ENCODE measurements around the gene USB1.

Gene USB1, protein sequence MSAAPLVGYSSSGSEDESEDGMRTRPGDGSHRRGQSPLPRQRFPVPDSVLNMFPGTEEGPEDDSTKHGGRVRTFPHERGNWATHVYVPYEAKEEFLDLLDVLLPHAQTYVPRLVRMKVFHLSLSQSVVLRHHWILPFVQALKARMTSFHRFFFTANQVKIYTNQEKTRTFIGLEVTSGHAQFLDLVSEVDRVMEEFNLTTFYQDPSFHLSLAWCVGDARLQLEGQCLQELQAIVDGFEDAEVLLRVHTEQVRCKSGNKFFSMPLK

DNA sequence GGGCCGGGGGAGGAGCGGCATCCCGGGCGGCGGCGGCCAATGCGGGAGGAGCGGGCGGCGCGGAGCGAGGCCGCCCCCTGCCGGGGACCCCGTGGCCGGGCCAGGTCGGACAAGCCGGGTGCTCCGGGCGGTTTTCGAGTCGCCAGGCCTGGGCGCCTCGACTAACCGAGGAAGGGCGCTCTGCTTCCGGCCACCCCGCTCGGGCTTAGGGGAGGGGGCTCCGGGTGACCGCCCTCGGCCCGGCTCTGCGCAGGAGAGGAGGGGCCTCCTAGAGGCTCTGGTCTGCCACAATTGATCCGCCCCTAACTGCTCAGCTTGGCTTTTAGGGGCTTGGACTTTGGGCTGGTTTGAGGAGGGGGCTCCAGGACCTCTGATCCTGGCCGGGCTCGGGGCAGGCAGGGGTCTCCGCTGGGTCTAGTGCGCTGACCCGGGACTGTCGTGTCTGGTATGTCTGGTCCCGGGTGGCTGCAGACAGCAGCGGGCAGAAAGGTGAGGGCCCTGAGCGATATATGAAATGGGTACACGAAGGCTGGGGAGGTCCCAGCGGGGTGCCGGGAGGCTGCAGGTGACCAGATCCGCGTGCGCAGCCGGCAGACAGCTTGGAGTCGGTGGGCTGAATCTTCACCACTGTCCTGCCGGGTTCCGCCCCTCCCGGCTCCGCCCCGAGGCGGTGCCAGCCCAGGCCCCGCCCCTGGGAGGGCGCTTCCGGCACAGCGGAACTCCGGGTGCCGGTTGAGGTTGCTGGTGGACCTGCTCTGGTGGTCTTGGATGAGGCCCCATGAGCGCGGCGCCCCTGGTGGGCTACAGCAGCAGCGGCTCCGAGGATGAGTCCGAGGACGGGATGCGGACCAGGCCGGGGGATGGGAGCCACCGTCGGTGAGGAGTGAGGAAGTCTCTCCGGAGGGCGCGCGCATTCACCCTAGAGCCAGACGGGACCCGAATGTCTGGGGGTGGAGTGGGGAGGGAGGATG lies at the start of gene USB1:
TSS of gene USB1 (plus strand) at position 702 of the 971 bp plus-strand sequence. CDS start at position 779, 77 bp downstream.
- peak; percentile 87 for DNase-seq

DNA sequence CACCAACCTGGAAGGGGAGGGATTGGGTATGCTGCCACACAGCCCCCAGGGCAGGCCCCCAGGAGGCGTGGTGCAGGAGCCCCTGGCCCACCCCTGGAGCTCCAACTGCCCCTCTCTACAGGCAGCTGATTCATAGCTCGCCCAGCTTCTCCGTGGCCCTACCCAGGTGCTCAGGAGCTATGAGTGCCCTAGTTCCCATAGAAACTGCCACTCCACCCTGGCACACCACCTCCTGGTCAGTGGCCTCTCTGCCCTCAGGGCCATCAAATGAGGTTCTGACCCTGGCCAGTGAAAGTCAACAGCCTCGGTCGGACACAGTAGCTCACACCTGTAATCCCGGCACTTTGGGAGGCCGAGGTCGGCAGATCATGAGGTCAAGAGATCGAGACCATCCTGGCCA lies 48.3 kb upstream of the USB1 start:
- no peak for DNase-seq

DNA sequence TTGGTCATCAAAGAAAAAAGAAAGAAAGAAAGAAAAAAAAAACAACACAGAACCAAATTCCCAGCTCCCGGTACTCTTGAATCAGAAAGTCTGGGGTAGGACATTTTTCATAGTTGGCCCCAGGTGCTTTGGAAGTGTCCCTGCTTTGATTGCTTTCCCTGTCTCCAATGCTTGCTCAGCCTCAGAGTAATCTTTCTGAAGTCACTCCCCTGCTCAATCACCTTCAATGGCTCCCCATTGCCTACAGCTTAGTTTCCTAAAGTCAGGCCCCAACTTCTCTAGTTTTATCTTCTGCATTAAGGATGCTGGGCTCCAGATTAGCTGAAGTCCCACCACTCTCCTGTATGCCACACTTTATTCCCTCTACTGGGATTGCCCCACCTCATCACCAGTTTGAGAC lies 47.4 kb upstream of the USB1 start:
- DNase-seq: no peak

- DNase-seq: no peak
Observed at GRCh38 chr16:57955572-57956188, 45.5 kb upstream of the USB1 start.

GRCh38 chr16:57956270-57956808 lies 44.9 kb upstream of the USB1 start:
- no peak for DNase-seq

- no peak for DNase-seq
Observed at GRCh38 chr16:57956924-57957672, 44.1 kb upstream of the USB1 start.

GRCh38 chr16:57957673-57958392 lies 43.4 kb upstream of the USB1 start:
- DNase-seq: no peak

- no peak for DNase-seq
Observed at GRCh38 chr16:57958544-57958943, 42.7 kb upstream of the USB1 start.

GRCh38 chr16:57959121-57959520 lies 42.1 kb upstream of the USB1 start:
- no peak for DNase-seq

GRCh38 chr16:57959804-57960203 lies 41.4 kb upstream of the USB1 start:
- no peak for DNase-seq

GRCh38 chr16:57960310-57960709 lies 40.9 kb upstream of the USB1 start:
- no peak for DNase-seq

GRCh38 chr16:57960826-57961472 lies 40.3 kb upstream of the USB1 start:
- no peak for DNase-seq

DNA sequence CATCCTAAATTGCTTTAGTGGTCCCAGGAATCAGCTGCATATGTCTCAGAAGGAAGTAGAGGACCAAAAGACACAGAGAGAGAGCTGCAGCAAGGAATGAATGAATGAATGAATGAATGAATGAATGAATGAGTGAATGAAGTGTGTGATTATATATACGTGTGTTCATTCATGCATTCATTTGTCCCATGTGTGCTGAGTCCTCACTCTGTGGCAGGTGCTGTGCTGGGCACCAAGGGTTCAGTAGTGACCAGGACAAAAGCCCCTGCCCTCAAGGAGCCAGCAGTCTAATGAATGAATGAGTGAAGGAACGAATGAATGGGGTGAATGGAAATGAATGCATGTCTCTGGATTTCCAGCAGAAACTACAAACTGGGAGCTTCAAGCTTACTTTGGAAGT lies 39.7 kb upstream of the USB1 start:
- no peak for DNase-seq

DNA sequence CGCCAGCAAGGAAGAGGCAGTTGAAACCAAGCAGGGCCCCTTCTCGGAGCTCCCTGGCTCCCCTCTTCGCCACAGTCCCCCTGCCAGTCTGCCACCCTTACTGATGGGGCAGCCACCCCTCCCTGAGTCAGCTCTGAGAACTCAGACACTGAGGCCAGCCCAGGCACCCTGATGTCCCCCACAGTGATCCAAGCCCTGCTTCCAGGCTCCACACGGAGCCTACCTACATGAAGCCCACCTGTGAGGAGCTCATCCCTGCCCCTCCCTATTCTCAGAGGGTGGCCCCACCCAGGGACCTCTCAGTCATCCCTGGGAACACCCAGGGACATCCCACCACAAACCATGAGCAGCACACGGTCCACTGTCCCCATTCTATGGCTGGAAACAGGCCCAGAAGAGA lies 39.2 kb upstream of the USB1 start:
- no peak for DNase-seq

DNA sequence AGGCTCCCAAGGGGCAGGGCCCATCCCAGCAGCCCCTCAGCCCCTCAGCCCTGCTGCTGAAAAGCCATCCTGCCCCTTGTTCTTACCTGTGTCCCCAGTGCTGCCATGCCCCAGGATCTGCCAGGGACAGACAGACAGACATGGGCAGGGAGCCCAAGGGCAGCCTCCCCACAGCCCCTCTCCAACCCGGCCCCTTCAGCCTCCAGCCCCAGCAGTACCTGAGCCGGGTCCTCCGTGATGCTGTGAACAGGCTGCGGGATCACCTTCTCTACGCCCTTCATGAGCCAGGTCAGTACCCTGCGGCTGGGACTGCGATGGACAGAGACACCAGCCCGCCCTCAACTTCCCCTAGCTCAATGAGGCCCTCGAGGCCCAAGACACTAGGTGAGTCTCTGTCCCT lies 38.5 kb upstream of the USB1 start:
- DNase-seq: no peak

DNA sequence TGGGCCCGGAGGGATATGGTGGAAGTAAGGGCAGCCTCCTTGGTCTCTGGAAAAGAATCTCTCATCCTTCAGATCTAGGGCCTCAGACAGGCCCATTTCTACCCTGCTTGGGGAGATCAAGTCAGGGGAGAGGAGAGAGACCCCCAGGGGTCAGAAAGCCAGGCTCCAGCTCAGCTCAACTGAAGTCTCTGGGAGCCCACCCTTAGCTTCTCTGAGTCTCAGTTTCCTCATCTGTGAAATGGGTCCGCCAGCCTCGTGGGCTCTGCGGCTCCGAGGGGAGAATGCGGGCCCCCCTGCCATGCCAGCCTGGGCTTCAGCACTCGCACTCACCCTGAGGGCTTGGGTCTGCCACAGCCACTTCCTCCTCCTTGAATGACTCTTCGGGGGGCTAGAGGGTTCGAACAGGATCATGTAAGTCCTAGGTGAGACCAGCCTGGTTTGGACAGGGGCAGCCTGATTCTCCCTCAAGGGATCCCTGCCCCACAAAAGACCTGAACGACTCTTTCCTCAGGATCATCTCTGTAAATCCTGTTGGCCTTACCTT lies 37.0 kb upstream of the USB1 start:
- DNase-seq: no peak

DNA sequence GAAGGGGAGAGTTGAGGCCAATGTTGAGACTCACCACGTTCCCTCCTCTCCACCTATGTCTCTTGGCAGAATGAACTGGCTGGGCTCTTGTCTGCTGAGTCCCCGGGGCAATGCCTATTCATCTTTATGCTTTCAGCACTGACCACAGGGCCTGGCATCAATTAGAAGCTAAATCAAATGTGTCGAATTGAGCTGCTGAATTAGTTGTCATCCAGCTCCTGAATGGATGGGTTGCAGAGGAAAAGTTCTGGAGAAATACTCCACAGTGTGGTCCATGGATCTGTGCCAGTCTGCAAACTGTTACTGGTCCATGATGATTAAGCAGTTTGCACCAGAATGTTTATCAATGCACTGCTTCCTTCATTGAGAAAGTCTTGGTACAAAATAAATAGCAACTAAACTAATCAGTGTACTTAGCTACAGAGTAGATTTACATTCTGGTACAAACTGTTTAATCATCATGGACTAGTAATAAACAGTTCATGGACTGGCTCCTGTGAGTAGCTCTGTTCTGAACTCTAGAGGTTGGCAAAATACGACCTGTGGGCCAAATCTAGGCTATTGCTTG lies 34.9 kb upstream of the USB1 start:
- DNase-seq: no peak

- no peak for DNase-seq
Observed at GRCh38 chr16:57966986-57967385, 34.2 kb upstream of the USB1 start.

DNA sequence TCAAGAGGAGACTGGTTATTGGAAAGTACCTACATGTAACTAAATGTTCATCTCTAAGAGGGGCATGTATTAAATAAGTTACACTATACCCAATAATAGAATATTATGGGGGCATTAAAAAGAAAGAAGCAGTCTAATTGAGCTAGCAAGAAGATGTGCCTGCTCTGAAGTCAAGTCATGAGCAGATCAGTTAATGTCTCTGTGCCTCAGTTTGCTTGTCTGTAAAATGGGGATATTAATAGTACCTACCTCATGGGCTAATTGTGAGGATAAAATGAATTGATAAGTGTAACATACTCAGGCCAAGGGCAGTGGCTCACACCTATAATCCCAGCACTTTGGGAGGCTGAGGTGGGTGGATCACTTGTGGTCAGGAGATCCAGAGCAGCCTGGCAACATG lies 33.3 kb upstream of the USB1 start:
- DNase-seq: no peak

DNA sequence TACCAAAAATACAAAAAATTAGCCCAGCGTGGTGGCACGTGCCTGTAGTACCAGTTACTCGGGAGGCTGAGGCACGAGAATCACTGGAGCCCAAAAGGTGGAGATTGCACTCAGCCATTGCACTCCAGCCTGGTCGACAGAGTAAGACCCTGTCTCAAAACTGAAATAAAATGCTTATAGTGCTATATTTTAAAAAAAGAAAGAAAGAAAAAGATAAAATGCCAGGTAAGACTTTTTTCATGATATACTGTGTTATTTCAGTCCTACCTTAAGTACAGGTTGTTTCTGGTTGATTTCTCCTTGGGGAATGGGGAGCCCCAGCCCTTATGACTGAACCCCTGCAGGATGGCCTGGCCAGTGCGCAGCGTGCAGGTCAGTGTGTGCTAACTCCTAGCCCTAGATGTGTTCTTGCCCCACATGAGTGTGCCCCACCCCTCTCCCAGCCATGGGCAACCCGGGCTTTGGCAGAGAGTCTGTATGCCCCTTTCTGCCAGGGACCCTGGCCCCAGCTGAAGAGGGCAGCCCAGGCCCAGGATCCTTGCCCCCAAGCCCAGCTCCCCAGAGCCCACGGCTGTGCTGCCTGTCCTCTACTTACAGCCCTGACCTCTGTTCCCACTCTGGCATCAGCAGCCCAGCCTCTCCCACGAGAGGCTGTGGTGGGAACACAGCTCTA lies 31.6 kb upstream of the USB1 start:
- no peak for DNase-seq
